ENCODE measurements around the gene NEK7. TPM values are rescaled to one million over a fixed set of nuclear protein-coding genes. Genes with fewer than 3 reads are reported as not detected.

NEK7 gene
- total and polyA plus RNA-seq, 9 of the 15 experiments (the other 6 are each of a cell fraction or from before 2014, with no cell fraction given) = 8.5 to 37.3 (median 27.7) TPM

- TF ChIP-seq NR2C1 (IDR thresholded peaks at IDR 0.05) = no peak
- no peak for TF ChIP-seq NR2C1 (tag; IDR thresholded peaks at IDR 0.05)
- no peak for TF ChIP-seq ZNF232 (CRISPR knock-in tag; IDR thresholded peaks at IDR 0.05)
- TF ChIP-seq CUX1 (CRISPR knock-in tag; IDR thresholded peaks at IDR 0.05) = no peak
- TF ChIP-seq ETV6 (IDR thresholded peaks at IDR 0.05; ENCODE audit: borderline replicate concordance in 1 of 2, low read depth in 2 of 2, low read length in 1 of 2) = no peak
- TF ChIP-seq ETV6 (CRISPR knock-in tag; IDR thresholded peaks at IDR 0.05; ENCODE audit: borderline replicate concordance) = no peak
- TF ChIP-seq IFI16 (CRISPR knock-in tag; IDR thresholded peaks at IDR 0.05) = no peak
- TF ChIP-seq VEZF1 (CRISPR knock-in tag; IDR thresholded peaks at IDR 0.05) = peak; percentile 72
- peak; percentile 95 for TF ChIP-seq POLR2B (IDR thresholded peaks at IDR 0.05; ENCODE audit: low read depth, partially characterized antibody)
- TF ChIP-seq AFF4 (CRISPR knock-in tag; IDR thresholded peaks at IDR 0.05) = no peak
- TF ChIP-seq MBD2 (IDR thresholded peaks at IDR 0.05; ENCODE audit: borderline replicate concordance, low read depth) = peak; percentile 82
- TF ChIP-seq STAT5B (CRISPR knock-in tag; IDR thresholded peaks at IDR 0.05) = no peak
- no peak for TF ChIP-seq HNRNPK (IDR thresholded peaks at IDR 0.05; ENCODE audit: low read depth, low read length, poor library complexity, severe bottlenecking)
Observed at GRCh38 chr1:198158735-198159589, 2.2 kb downstream of the NEK7 start (continued).
